CD14-positive monocyte (primary cell): ENCODE measurements around the gene POLR3C. TPM values are rescaled to one million over a fixed set of nuclear protein-coding genes. Genes with fewer than 3 reads are reported as not detected.

Source experiments
- DNase-seq, 3 donors: peaks; one replicate each; pipeline ENCODE4 v3.0.0-alpha.2; 2011 to 2022
- H2AFZ ChIP-seq: 2 replicates; pipeline ENCODE4 v1.6.0; 2012; ENCODE audit warnings: mild to moderate bottlenecking, low read depth, low read length, inconsistent platforms; ENCODE audit not compliant: insufficient read depth, poor library complexity, severe bottlenecking
- H3K27ac ChIP-seq, 2 donors: 1 replicate in 1 of 2; 2 replicates in 1 of 2; pipeline ENCODE4 v1.5.1; 2012 to 2013; ENCODE audit warnings: low read length in 2 of 2, control low read depth in 1 of 2, inconsistent platforms in 1 of 2, low read depth in 1 of 2, mild to moderate bottlenecking in 1 of 2
- H3K27me3 ChIP-seq, 2 donors: one replicate each; pipeline versions ENCODE4 v1.6.0 to v1.6.1; 2011 to 2013; ENCODE audit warnings: low read length in 2 of 2; ENCODE audit not compliant: control insufficient read depth in 2 of 2, insufficient read depth in 2 of 2
- H3K36me3 ChIP-seq, 2 donors: replicated peaks in 1 of 2; 1 replicate in 1 of 2; 2 replicates in 1 of 2; pipeline versions ENCODE4 v1.5.1 to v1.6.1; 2012 to 2013; ENCODE audit warnings: low read length in 2 of 2, control low read depth in 1 of 2, inconsistent platforms in 1 of 2, mild to moderate bottlenecking in 1 of 2; ENCODE audit not compliant: insufficient read depth in 2 of 2, control insufficient read depth in 1 of 2
- H3K4me1 ChIP-seq, 2 donors: 1 replicate in 1 of 2; 2 replicates in 1 of 2; pipeline versions ENCODE4 v1.5.1 to v1.6.1; 2012 to 2013; ENCODE audit warnings: low read length in 2 of 2, control low read depth in 1 of 2, inconsistent platforms in 1 of 2, mild to moderate bottlenecking in 1 of 2, moderate library complexity in 1 of 2; ENCODE audit not compliant: insufficient read depth in 2 of 2, control insufficient read depth in 1 of 2
- H3K4me2 ChIP-seq: replicated peaks from 2 replicates; pipeline ENCODE3; 2012; ENCODE audit warnings: low read length, moderate library complexity, mild to moderate bottlenecking; ENCODE audit not compliant: poor library complexity, severe bottlenecking; ENCODE audit errors: extremely low read depth
- H3K4me3 ChIP-seq, 3 experiments: fragments of 200-600 bp in 1 of 3; sonication (generic) in 1 of 3; replicated peaks in 1 of 3; 1 replicate in 2 of 3; 2 replicates in 1 of 3; pipeline ENCODE4 v1.5.1; 2011 to 2013; ENCODE audit warnings: low read length in 3 of 3, mild to moderate bottlenecking in 3 of 3, control low read depth in 2 of 3, low read depth in 2 of 3, inconsistent platforms in 1 of 3, moderate library complexity in 1 of 3
- H3K79me2 ChIP-seq: 2 replicates; pipeline ENCODE4 v1.6.0; 2012; ENCODE audit warnings: mild to moderate bottlenecking, control low read depth, inconsistent platforms, low read length, moderate library complexity; ENCODE audit not compliant: insufficient read depth
- H3K9ac ChIP-seq: 2 replicates; pipeline ENCODE4 v1.6.0; 2017; ENCODE audit warnings: low read length, mild to moderate bottlenecking; ENCODE audit not compliant: insufficient read depth, poor library complexity, severe bottlenecking
- H3K9me3 ChIP-seq, 2 donors: replicated peaks in 1 of 2; 1 replicate in 1 of 2; 2 replicates in 1 of 2; pipeline versions ENCODE4 v1.5.1 to v1.6.1; 2012 to 2013; ENCODE audit warnings: low read length in 2 of 2, control low read depth in 1 of 2; ENCODE audit not compliant: control insufficient read depth in 1 of 2, insufficient read depth in 1 of 2
- H4K20me1 ChIP-seq: 2 replicates; pipeline ENCODE4 v1.6.0; 2012; ENCODE audit warnings: mild to moderate bottlenecking, low read length, control low read depth, moderate library complexity; ENCODE audit not compliant: insufficient read depth
- H3K27ac Mint-ChIP-seq, 7 donors: one replicate each; pipeline ENCODE4 v1.8.0; 2020; ENCODE audit warnings: mild to moderate bottlenecking in 7 of 7, mixed read lengths in 7 of 7, moderate library complexity in 6 of 7, inconsistent platforms in 2 of 7
- H3K27me3 Mint-ChIP-seq, 3 donors: one replicate each; pipeline ENCODE4 v1.8.0; 2021 to 2022; ENCODE audit warnings: low read depth in 3 of 3, mild to moderate bottlenecking in 3 of 3, mixed read lengths in 3 of 3, moderate library complexity in 3 of 3, inconsistent platforms in 1 of 3
- H3K36me3 Mint-ChIP-seq, 2 donors: one replicate each; pipeline ENCODE4 v1.8.0; 2020; ENCODE audit warnings: mixed read lengths in 2 of 2, inconsistent platforms in 1 of 2, mild to moderate bottlenecking in 1 of 2
- H3K4me1 Mint-ChIP-seq: one replicate; pipeline ENCODE4 v1.8.0; 2020; ENCODE audit warnings: mild to moderate bottlenecking, mixed read lengths
- H3K4me3 Mint-ChIP-seq, 2 donors: one replicate each; pipeline ENCODE4 v1.8.0; 2020; ENCODE audit warnings: mild to moderate bottlenecking in 2 of 2, mixed read lengths in 2 of 2, moderate library complexity in 1 of 2
- H3K9me3 Mint-ChIP-seq, 7 donors: one replicate each; pipeline ENCODE4 v1.8.0; 2020 to 2022; ENCODE audit warnings: mixed read lengths in 7 of 7, mild to moderate bottlenecking in 6 of 7, moderate library complexity in 6 of 7, inconsistent platforms in 2 of 7
- CTCF ChIP-seq: fragments of 200-600 bp; IDR thresholded peaks from one replicate; pipeline ENCODE4 v1.8.0; 2022; ENCODE audit warnings: antibody characterized with exemption, mild to moderate bottlenecking
- WGBS: methylation state at CpG from one replicate; pipeline ENCODE4 v1.1.5; 2013; ENCODE audit warnings: missing lambda C conversion rate; ENCODE audit not compliant: insufficient coverage; 5-methylcytosine and 5-hydroxymethylcytosine counted together
- intact Hi-C, 2 donors: fragments of 100-400 bp; cut with micrococcal nuclease; formaldehyde crosslinking; loops; one replicate each; pipeline versions ENCODE4 v1.15.0 to v1.15.1; 2023
- polyA plus RNA-seq, 3 donors: library from polyadenylated mRNA; depleted of rRNA in 1 of 3; unstranded in 2 of 3; stranded (reverse) in 1 of 3; fragments of 300-500 nt in 2 of 3; fragments of >200 nt in 1 of 3; fragmentation: Illumina TruSeq in 2 of 3; gene quantifications; 1 replicate in 2 of 3; 2 replicates in 1 of 3; pipeline ENCODE4 v1.2.3, GENCODE V29; 2012 to 2021

The POLR3C gene
- polyA plus RNA-seq, 3 donors = 23.5 to 41.3 (median 30.5) TPM

- Histone ChIP-seq H3K4me3 (peak within 1 kb of the TSS; percentile 94 to 99 (median 99)), H3K79me2 (peaks cover 7% of the 10 kb centered on the region), H3K4me1 (peaks cover 13 to 18% of the 10 kb centered on the region in 2 donors), H3K4me2 (peak within 1 kb of the TSS; percentile 97), H3K36me3 (peaks cover 18 to 32% of the 10 kb centered on the region in 2 donors), H3K9ac (peak within 1 kb of the TSS; percentile 77), H3K27me3 (no peaks in the 10 kb centered on the region), H3K9me3 (no peaks in the 10 kb centered on the region), H4K20me1 (no peaks in the 10 kb centered on the region), H3K27ac (peak within 1 kb of the TSS; percentile 70 to 85), H2AFZ (peak within 1 kb of the TSS; percentile 95)
- Mint-ChIP-seq H3K36me3 (peaks cover 28 to 32% of the 10 kb centered on the region in 2 donors), H3K27ac (peak within 1 kb of the TSS; percentile 87 to 95 (median 93)), H3K9me3 (peaks cover 0 to 1% (median 0%) of the 10 kb centered on the region in 7 donors), H3K4me1 (peaks cover 14% of the 10 kb centered on the region), H3K4me3 (peak within 1 kb of the TSS; percentile 97 to 98), H3K27me3 (peaks cover 0 to 4% (median 2%) of the 10 kb centered on the region in 3 donors)
- intact Hi-C loops = loop anchor here in 1 of 2 donors (5.0 kb wide), 1 partner anchor 58 kb away; the partner anchor contains the start of gene PEX11B
- under 1% methylated on average over 37 of the region's 42 CpGs for WGBS
- TF ChIP-seq CTCF = no peak
- peak; percentile 79 to 84 (median 80) for DNase-seq
Measured at GRCh38 chr1:145858901-145859490, 35.0 kb downstream of the POLR3C start, which contains the start of gene PIAS3. Gene PIAS3, minus strand, starts transcription at chr1:145859081. Its CDS starts 91 bp downstream, at chr1:145858990.

- peak overlapping the region; percentile 87 to 95 (median 93) for H3K27ac Mint-ChIP-seq
- peaks cover 0 to 1% (median 0%) of the 10 kb centered on the region in 7 donors for H3K9me3 Mint-ChIP-seq
- DNase-seq = peak; percentile 56 to 67 (median 65)
- peak overlapping the region; percentile 77 for H3K9ac ChIP-seq
- H3K4me3 Mint-ChIP-seq = peak overlapping the region; percentile 97 to 98
- peaks cover 14% of the 10 kb centered on the region for H3K4me1 Mint-ChIP-seq
- intact Hi-C loops = loop anchor here in 1 of 2 donors (5.0 to 10.0 kb wide), 2 partner anchors 58 to 105 kb away; partner anchors contain the start of genes ANKRD34A, PEX11B and POLR3GL
- H3K36me3 Mint-ChIP-seq = peaks cover 23 to 27% of the 10 kb centered on the region in 2 donors
- H3K27ac ChIP-seq = peak overlapping the region; percentile 70 to 85
- H3K4me3 ChIP-seq = peak overlapping the region; percentile 94 to 99 (median 99)
- TF ChIP-seq CTCF = peak; percentile 9
- peaks cover 7% of the 10 kb centered on the region for H3K79me2 ChIP-seq
- peaks cover 13 to 18% of the 10 kb centered on the region in 2 donors for H3K4me1 ChIP-seq
- peaks cover 0 to 4% (median 2%) of the 10 kb centered on the region in 3 donors for H3K27me3 Mint-ChIP-seq
- H3K27me3 ChIP-seq = no peaks in the 10 kb centered on the region
- no peaks in the 10 kb centered on the region for H3K9me3 ChIP-seq
- 0% methylated on average over 23 of the region's 41 CpGs for WGBS
- no peaks in the 10 kb centered on the region for H4K20me1 ChIP-seq
- H2AFZ ChIP-seq = peak overlapping the region; percentile 95
- H3K4me2 ChIP-seq = peak overlapping the region; percentile 97
- H3K36me3 ChIP-seq = peaks cover 12 to 26% of the 10 kb centered on the region in 2 donors
Measured at GRCh38 chr1:145859491-145860023, 35.6 kb downstream of the POLR3C start.
